GM12864 (cell line): ENCODE results near the gene FBXL16.

Experiments used
- DNase-seq: peaks from one replicate; pipeline ENCODE4 v3.0.0-alpha.2; 2011; ENCODE audit warnings: low read depth
- H3K4me3 ChIP-seq: 2 replicates; pipeline ENCODE4 v1.5.1; 2011; ENCODE audit warnings: mild to moderate bottlenecking, low read depth, low read length, control low read depth
- TF ChIP-seq, protein P1 (sequence below): IDR thresholded peaks from 2 replicates; pipeline ENCODE4 v1.5.1; 2011; ENCODE audit warnings: low read depth, mild to moderate bottlenecking, moderate library complexity, low read length, control low read depth, inconsistent platforms; ENCODE audit errors: missing control alignments

The FBXL16 gene

DNA sequence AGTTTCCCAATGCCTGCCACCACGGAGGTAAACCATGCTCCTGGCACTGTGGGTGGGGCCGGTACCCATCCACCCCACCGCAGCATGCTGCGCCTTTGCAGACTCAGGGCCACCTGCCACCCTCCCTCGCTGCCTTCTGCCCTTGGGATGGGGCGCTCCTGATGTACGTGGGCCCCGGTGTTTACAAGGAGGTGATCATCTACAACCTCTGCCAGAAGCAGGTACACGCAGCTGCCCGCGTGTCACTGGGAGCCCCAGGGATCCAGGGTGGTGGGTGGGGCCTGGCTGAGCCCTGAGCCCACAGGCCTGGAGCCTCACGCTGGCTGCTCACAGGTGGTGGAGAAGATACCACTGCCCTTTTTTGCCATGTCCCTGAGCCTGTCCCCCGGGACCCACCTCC, 39.0 kb downstream of the FBXL16 start:
- H3K4me3 ChIP-seq: no peak overlapping the region
- no peak for DNase-seq

DNA sequence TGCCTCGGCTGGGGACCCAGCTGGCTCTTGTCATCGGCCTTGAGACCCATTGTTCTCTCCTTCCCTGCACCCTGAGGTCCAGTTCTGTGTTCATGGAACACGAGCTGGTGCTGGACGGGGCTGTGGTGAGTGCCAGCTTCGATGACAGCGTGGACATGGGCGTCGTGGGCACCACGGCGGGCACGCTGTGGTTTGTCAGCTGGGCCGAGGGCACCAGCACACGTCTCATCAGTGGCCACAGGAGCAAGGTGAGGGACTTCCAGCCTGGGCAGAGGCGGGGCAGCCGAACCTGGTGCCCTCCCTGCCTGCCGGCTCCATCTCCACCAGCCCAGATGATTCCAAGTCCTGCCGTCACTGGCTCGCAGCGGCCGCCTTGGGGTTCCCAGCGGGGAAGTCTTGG, 43.0 kb downstream of the FBXL16 start:
- TF ChIP-seq, protein P1, sequence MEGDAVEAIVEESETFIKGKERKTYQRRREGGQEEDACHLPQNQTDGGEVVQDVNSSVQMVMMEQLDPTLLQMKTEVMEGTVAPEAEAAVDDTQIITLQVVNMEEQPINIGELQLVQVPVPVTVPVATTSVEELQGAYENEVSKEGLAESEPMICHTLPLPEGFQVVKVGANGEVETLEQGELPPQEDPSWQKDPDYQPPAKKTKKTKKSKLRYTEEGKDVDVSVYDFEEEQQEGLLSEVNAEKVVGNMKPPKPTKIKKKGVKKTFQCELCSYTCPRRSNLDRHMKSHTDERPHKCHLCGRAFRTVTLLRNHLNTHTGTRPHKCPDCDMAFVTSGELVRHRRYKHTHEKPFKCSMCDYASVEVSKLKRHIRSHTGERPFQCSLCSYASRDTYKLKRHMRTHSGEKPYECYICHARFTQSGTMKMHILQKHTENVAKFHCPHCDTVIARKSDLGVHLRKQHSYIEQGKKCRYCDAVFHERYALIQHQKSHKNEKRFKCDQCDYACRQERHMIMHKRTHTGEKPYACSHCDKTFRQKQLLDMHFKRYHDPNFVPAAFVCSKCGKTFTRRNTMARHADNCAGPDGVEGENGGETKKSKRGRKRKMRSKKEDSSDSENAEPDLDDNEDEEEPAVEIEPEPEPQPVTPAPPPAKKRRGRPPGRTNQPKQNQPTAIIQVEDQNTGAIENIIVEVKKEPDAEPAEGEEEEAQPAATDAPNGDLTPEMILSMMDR: no peak
- no peak overlapping the region for H3K4me3 ChIP-seq
- DNase-seq: no peak

More for the DNA sequence above, 39.0 kb downstream of the FBXL16 start:
- TF ChIP-seq, protein P1: no peak

DNA sequence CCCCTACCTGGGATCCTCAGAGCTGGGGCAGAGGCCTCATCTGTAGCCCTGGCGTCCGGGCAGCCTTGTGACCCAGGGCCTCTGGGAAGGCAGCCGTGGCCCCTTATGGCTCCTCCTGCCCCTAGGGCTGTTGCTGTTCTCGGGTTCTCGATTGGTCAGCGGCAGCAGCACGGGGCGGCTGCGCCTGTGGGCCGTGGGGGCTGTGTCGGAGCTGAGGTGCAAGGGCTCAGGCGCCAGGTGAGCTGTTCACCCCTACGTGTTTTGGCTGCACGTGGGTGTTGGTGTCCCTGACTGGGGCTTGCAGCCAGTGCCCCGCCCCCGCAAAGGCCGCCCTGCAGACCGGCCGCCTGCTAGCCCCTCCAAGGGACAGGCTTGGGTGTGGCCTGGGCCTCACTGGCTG, 43.5 kb downstream of the FBXL16 start:
- DNase-seq: no peak
- TF ChIP-seq, protein P1: no peak
- no peak overlapping the region for H3K4me3 ChIP-seq

DNA sequence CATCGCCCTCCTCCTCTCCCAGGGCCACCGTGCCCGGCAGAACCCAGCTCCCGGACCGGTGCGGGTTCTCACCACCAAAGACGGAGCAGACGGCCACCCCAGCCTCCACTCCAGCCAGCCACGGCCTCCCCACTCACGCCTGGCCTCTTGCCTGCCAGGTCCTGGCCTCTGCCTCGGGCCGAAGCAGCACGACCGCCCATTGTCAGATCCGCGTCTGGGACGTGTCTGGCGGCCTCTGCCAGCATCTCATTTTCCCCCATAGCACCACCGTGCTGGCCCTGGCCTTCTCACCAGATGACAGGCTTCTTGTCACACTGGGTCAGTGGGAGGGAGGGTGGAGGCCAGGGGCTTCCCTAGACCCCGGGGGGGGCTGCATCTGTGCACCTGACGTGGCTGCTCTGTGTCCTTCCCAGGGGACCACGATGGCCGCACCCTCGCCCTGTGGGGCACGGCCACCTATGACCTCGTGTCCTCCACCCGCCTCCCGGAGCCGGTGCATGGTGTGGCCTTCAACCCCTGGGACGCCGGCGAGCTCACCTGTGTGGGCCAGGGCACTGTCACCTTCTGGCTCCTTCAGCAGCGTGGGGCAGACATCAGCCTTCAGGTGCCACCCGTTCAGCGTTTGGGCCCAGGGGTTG, 44.3 kb downstream of the FBXL16 start:
- no peak overlapping the region for H3K4me3 ChIP-seq
- TF ChIP-seq, protein P1: no peak
- no peak for DNase-seq

DNA sequence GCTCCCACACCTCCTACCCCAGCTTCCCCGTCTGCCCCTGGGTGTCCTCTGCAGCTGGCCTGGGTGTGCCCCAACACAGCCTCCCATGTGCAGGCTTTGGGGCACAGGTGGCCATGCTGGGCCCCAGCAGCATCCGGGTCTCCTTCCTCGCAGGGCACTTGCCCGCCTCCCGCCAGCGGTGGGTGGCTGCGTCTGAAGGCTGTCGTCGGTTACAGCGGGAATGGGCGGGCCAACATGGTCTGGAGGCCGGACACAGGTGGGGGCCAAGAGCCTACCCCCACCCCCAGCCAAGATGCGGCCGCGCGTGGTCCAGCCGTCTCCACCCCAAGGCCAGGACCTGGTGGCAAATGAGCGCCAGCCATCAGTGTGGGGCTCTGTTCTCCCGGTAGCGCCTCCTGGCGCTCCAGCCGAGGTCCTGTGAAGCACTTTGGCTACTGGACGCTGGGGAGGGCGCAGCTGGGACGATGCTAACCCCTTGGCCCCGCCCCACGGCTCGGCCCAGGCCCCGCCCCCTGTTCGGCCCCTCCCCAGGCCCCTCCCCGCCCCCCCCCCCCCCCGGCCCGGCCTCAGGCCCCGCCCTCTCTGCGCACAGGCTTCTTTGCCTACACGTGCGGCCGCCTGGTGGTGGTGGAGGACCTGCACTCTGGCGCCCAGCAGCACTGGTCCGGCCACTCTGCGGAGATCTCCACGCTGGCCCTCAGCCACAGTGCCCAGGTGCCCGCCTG, 45.0 kb downstream of the FBXL16 start:
- TF ChIP-seq, protein P1: peak; percentile 51
- H3K4me3 ChIP-seq: no peak overlapping the region
- no peak for DNase-seq

DNA sequence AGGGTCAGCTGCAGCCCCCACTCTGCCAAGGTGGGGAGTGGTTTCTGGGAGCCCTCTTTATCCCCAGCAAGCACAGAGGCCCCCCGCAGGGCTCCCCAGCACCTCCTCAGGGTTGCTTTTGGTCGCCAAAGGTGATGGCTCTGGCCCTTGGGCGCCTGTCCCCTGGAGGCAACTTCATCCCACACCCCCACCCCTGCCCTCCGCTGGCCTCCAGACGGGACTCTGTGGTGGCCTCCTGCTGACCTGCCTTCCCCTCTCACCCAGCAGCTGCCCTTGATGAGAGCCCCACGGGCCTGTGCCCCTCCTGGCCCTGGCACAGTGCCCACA, 45.5 kb downstream of the FBXL16 start:
- no peak overlapping the region for H3K4me3 ChIP-seq
- TF ChIP-seq, protein P1: no peak
- no peak for DNase-seq

DNA sequence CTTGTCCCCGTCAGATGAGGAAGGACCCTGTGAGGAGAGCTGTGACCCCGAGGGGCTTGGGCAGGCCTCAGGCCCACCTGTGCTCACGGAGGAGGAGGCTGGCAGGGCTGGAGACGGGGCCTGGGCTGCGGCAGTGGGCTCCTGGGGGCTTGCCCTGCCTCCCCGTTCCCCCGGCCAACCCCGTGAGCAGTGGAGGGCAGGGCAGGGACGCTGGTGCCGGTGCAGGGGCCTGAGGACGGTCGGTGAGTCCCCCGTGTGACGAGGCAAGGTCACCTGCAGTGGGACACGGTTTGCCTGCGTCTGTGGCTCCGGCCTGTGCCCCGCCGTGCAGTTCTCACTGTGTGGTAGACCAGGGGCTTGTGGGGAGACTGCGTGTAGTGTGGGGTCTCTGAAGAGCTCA, 46.0 kb downstream of the FBXL16 start:
- TF ChIP-seq, protein P1: no peak
- no peak for DNase-seq
- no peak overlapping the region for H3K4me3 ChIP-seq
